HEK293T (cell line): Measurements from ENCODE around the gene THSD4.

Experiments used
- CTCF ChIA-PET: fragments of 350-600 bp; formaldehyde crosslinking; extraction: SDS; loops from one replicate; lab custom pipeline; 2021; ENCODE audit warnings: antibody characterized with exemption, inconsistent platforms; lab: Yijun Ruan, JAX
- POLR2A ChIA-PET: fragments of 350-600 bp; formaldehyde crosslinking; extraction: SDS; loops from one replicate; lab custom pipeline; 2020; ENCODE audit warnings: antibody characterized with exemption, inconsistent platforms; lab: Yijun Ruan, JAX
- DNase-seq: peaks from one replicate; pipeline ENCODE4 v3.0.0; 2012; ENCODE audit warnings: mixed read lengths; ENCODE audit errors: extremely low spot score
- ARNT ChIP-seq: fragments of 450-650 bp; IDR thresholded peaks from 2 replicates; pipeline ENCODE4 v1.6.1; 2017; ENCODE audit warnings: mild to moderate bottlenecking
- BHLHE40 ChIP-seq: fragments of 450-650 bp; IDR thresholded peaks from 2 replicates; pipeline ENCODE4 v1.6.1; 2016; ENCODE audit warnings: mild to moderate bottlenecking, moderate library complexity, borderline replicate concordance
- CTBP1 ChIP-seq: fragments of 450-650 bp; IDR thresholded peaks from 2 replicates; pipeline ENCODE4 v1.6.1; 2016; ENCODE audit warnings: borderline replicate concordance
- ELF4 ChIP-seq: fragments of 450-650 bp; IDR thresholded peaks from 2 replicates; pipeline ENCODE4 v1.6.1; 2017; ENCODE audit warnings: antibody characterized with exemption
- FOXA1 ChIP-seq: fragments of 450-650 bp; IDR thresholded peaks from 2 replicates; pipeline ENCODE4 v1.6.1; 2016; ENCODE audit warnings: mild to moderate bottlenecking
- FOXK2 ChIP-seq: fragments of 450-650 bp; IDR thresholded peaks from 2 replicates; pipeline ENCODE4 v1.6.1; 2016; ENCODE audit warnings: mild to moderate bottlenecking
- FOXM1 ChIP-seq: fragments of 450-650 bp; IDR thresholded peaks from 2 replicates; pipeline ENCODE4 v1.6.1; 2017; ENCODE audit warnings: mild to moderate bottlenecking, borderline replicate concordance
- HDGF ChIP-seq: fragments of 450-650 bp; IDR thresholded peaks from 2 replicates; pipeline ENCODE4 v1.6.1; 2017; ENCODE audit warnings: antibody characterized with exemption, borderline replicate concordance
- L3MBTL2 ChIP-seq: fragments of 450-650 bp; conservative IDR thresholded peaks from 2 replicates; pipeline ENCODE4 v1.6.1; 2016; ENCODE audit warnings: mild to moderate bottlenecking
- LEF1 ChIP-seq: fragments of 450-650 bp; IDR thresholded peaks from 2 replicates; pipeline ENCODE4 v1.6.1; 2017; ENCODE audit warnings: mild to moderate bottlenecking, borderline replicate concordance
- NFRKB ChIP-seq: fragments of 450-650 bp; IDR thresholded peaks from 2 replicates; pipeline ENCODE4 v1.6.1; 2016; ENCODE audit warnings: mild to moderate bottlenecking, moderate library complexity
- PKNOX1 ChIP-seq: fragments of 450-650 bp; IDR thresholded peaks from 2 replicates; pipeline ENCODE4 v1.6.1; 2016
- SP1 ChIP-seq: fragments of 450-650 bp; IDR thresholded peaks from 2 replicates; pipeline ENCODE4 v1.6.1; 2017
- SUZ12 ChIP-seq: fragments of 450-650 bp; IDR thresholded peaks from 2 replicates; pipeline ENCODE4 v1.6.1; 2016; ENCODE audit warnings: mild to moderate bottlenecking
- TARDBP ChIP-seq: fragments of 450-650 bp; IDR thresholded peaks from 2 replicates; pipeline ENCODE4 v1.6.1; 2016
- ZNF384 ChIP-seq: fragments of 450-650 bp; IDR thresholded peaks from 2 replicates; pipeline ENCODE4 v1.6.1; 2016

THSD4 gene

GRCh38 chr15:71304681-71305080 is 189.4 kb downstream of the THSD4 start:
- ChIA-PET POLR2A (no interaction called here), CTCF (no interaction called here)
- DNase-seq = no peak
- no peak for TF ChIP-seq FOXA1
- TF ChIP-seq LEF1 = no peak
- TF ChIP-seq SP1 = no peak

DNA sequence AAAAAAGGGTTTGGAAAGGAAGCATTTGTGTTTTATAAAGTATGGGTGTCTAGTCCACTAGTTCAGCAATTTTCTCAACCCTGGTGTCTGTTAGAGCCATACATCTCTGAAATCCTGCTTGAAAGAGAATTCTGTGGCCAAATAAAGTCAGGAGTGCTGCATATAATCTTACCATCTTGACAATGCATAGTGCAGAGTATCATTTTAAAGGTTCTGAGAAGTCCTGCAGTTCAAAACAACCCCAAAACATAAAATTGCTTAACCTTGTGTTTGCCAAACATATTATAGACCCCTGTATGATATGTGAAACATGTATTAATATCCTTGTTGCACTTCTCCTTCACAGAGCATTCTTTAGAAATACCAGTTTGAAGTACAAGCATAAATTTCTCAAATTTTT is 191.3 kb downstream of the THSD4 start:
- DNase-seq = no peak
- TF ChIP-seq ELF4 (no peak), BHLHE40 (no peak), TARDBP (no peak)
- ChIA-PET POLR2A (no interaction called here), CTCF (no interaction called here)

DNA sequence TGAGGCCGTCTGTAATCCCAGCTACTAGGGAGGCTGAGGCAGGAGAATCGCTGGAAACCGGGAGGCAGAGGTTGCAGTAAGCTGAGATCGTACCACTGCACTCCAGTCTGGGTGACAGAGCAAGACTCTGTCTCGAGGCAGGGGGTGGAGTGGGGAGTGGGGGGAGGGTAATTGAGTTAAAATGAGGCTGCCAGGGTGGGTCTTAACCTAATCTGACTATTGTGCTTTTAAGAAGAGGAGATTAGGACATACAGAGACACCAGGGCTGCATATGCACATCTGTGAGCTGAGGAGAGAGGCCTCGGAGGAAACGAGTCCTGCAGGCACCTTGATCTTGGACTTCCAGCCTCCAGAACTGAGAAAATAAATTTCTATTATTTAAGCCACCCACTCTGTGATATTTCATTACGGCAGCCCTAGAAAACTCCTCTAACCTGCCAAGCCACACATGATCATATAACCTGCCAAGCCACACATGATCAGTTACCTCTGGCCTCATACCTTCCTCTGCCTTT is 197.0 kb downstream of the THSD4 start:
- ChIA-PET POLR2A (no interaction called here), CTCF (no interaction called here)
- TF ChIP-seq HDGF (no peak), NFRKB (no peak), BHLHE40 (no peak), ARNT (no peak), ZNF384 (no peak), SUZ12 (no peak), L3MBTL2 (no peak)
- no peak for DNase-seq

GRCh38 chr15:71312731-71313460 is 197.6 kb downstream of the THSD4 start:
- CTCF ChIA-PET = no interaction called here

GRCh38 chr15:71313806-71314205 is 198.5 kb downstream of the THSD4 start:
- ChIA-PET CTCF (no interaction called here), POLR2A (no interaction called here)
- TF ChIP-seq FOXA1 (no peak), BHLHE40 (no peak), LEF1 (no peak), HDGF (no peak), CTBP1 (no peak), L3MBTL2 (no peak), PKNOX1 (no peak)
- DNase-seq = no peak

More at GRCh38 chr15:71312731-71313460, 197.6 kb downstream of the THSD4 start:
- TF ChIP-seq FOXA1 = no peak
- TF ChIP-seq FOXK2 = no peak
- TF ChIP-seq HDGF = no peak
- TF ChIP-seq ELF4 = no peak
- no peak for TF ChIP-seq LEF1
- TF ChIP-seq PKNOX1 = no peak
- TF ChIP-seq L3MBTL2 = no peak
- TF ChIP-seq ZNF384 = no peak
- no peak for TF ChIP-seq FOXM1
- no peak for TF ChIP-seq CTBP1
- TF ChIP-seq NFRKB = no peak
- no peak for TF ChIP-seq SP1
- TF ChIP-seq SUZ12 = no peak
- no peak for TF ChIP-seq TARDBP
- TF ChIP-seq BHLHE40 = no peak
- no peak for TF ChIP-seq ARNT
- no peak for DNase-seq
- POLR2A ChIA-PET = no interaction called here

GRCh38 chr15:71314956-71315537 is 199.8 kb downstream of the THSD4 start:
- ChIA-PET POLR2A (no interaction called here), CTCF (no interaction called here)
- no peak for TF ChIP-seq FOXA1
- no peak for TF ChIP-seq PKNOX1
- TF ChIP-seq CTBP1 = no peak
- no peak for TF ChIP-seq ZNF384
- TF ChIP-seq ELF4 = no peak
- TF ChIP-seq SUZ12 = no peak
- TF ChIP-seq FOXK2 = no peak
- no peak for TF ChIP-seq NFRKB
- TF ChIP-seq TARDBP = no peak
- TF ChIP-seq HDGF = no peak
- no peak for TF ChIP-seq SP1
- TF ChIP-seq FOXM1 = no peak

More at GRCh38 chr15:71314956-71315537, 199.8 kb downstream of the THSD4 start:
- DNase-seq = no peak
